Daoy (cell line): Measurements from ENCODE around the gene RAPGEF1. TPM values are rescaled to one million over a fixed set of nuclear protein-coding genes. Genes with fewer than 3 reads are reported as not detected.
"Not testable (repeated sequence)": the region's sequence is repeated elsewhere in the genome, so short reads cannot be mapped to it uniquely, and the experiment has no call there.

Experiments
- DNase-seq: peaks from one replicate; pipeline ENCODE4 v3.0.0-alpha.2; 2015; ENCODE audit warnings: low read depth
- total RNA-seq: library from RNA; depleted of rRNA; stranded (reverse); fragments of >200 nt; shearing (Covaris generic); gene quantifications from 2 replicates; pipeline ENCODE4 v1.2.3, GENCODE V29; 2014

RAPGEF1 gene
- total RNA-seq, 1 experiment from 2014 or later = 34.2 TPM

GRCh38 chr9:131566158-131566557, 173.7 kb downstream of the RAPGEF1 start:
- no peak for DNase-seq

GRCh38 chr9:131565369-131565768, 174.5 kb downstream of the RAPGEF1 start:
- no peak for DNase-seq

GRCh38 chr9:131562032-131562959, 177.6 kb downstream of the RAPGEF1 start:
- DNase-seq = peak; percentile 37

- no peak for DNase-seq
Observed at GRCh38 chr9:131559421-131560000, 180.4 kb downstream of the RAPGEF1 start.

- DNase-seq = no peak
Observed at GRCh38 chr9:131557855-131558548, 181.9 kb downstream of the RAPGEF1 start.

- no peak for DNase-seq
Observed at GRCh38 chr9:131555841-131556673, 183.8 kb downstream of the RAPGEF1 start.

GRCh38 chr9:131554843-131555351, 185.0 kb downstream of the RAPGEF1 start:
- no peak for DNase-seq

- no peak for DNase-seq
Observed at GRCh38 chr9:131554087-131554842, 185.6 kb downstream of the RAPGEF1 start.

- no peak for DNase-seq
Observed at GRCh38 chr9:131552030-131552429, 187.8 kb downstream of the RAPGEF1 start.

- DNase-seq = not testable (repeated sequence)
Observed at GRCh38 chr9:131550465-131550864, 189.4 kb downstream of the RAPGEF1 start.

- not testable (repeated sequence) for DNase-seq
Observed at GRCh38 chr9:131549186-131549585, 190.7 kb downstream of the RAPGEF1 start.

- peak; percentile 55 for DNase-seq
Observed at GRCh38 chr9:131546336-131547084, 193.4 kb downstream of the RAPGEF1 start.

- no peak for DNase-seq
Observed at GRCh38 chr9:131545786-131546335, 194.0 kb downstream of the RAPGEF1 start.

- DNase-seq = no peak
Observed at GRCh38 chr9:131545003-131545785, 194.7 kb downstream of the RAPGEF1 start, which contains the start of gene PRRT1B. Gene PRRT1B, plus strand, starts transcription at chr9:131545523. Its CDS starts 93 bp downstream, at chr9:131545616.

- DNase-seq = no peak
Observed at GRCh38 chr9:131543141-131543540, 196.7 kb downstream of the RAPGEF1 start.

GRCh38 chr9:131539223-131539923, 200.5 kb downstream of the RAPGEF1 start:
- DNase-seq = no peak

GRCh38 chr9:131537946-131538345, 201.9 kb downstream of the RAPGEF1 start:
- no peak for DNase-seq

GRCh38 chr9:131534721-131535237, 205.1 kb downstream of the RAPGEF1 start:
- no peak for DNase-seq
